ENCODE results near the gene RALA.

The RALA gene

GRCh38 chr7:39693812-39694211 lies 70.4 kb downstream of the RALA start:
- Histone ChIP-seq H3K27me3 (ENCODE audit: control insufficient read depth in 1 of 2, insufficient read depth in 2 of 2, low read length in 2 of 2) (no peaks in the 10 kb centered on the region), H3K4me1 (ENCODE audit: insufficient read depth, low read length) (peaks cover 10% of the 10 kb centered on the region), H3K9ac (ENCODE audit: low read length) (no peak overlapping the region), H3K9me3 (ENCODE audit: low read length) (no peaks in the 10 kb centered on the region), H3K36me3 (ENCODE audit: insufficient read depth, low read length) (peaks cover 16% of the 10 kb centered on the region), H3K4me3 (ENCODE audit: low read depth in 1 of 2, low read length in 2 of 2) (no peak overlapping the region), H3K27ac (ENCODE audit: low read depth, low read length) (no peak overlapping the region)

GRCh38 chr7:39695852-39696586 lies 72.6 kb downstream of the RALA start:
- Histone ChIP-seq H3K9me3 (ENCODE audit: low read length) (no peaks in the 10 kb centered on the region), H3K9ac (ENCODE audit: low read length) (no peak overlapping the region), H3K27ac (ENCODE audit: low read depth, low read length) (no peak overlapping the region), H3K4me1 (ENCODE audit: insufficient read depth, low read length) (peaks cover 10% of the 10 kb centered on the region), H3K27me3 (ENCODE audit: control insufficient read depth in 1 of 2, insufficient read depth in 2 of 2, low read length in 2 of 2) (no peaks in the 10 kb centered on the region), H3K36me3 (ENCODE audit: insufficient read depth, low read length) (peaks cover 7% of the 10 kb centered on the region), H3K4me3 (ENCODE audit: low read depth in 1 of 2, low read length in 2 of 2) (no peak overlapping the region)

GRCh38 chr7:39696631-39697030 lies 73.3 kb downstream of the RALA start:
- Histone ChIP-seq H3K4me1 (ENCODE audit: insufficient read depth, low read length) (peaks cover 10% of the 10 kb centered on the region), H3K4me3 (ENCODE audit: low read depth in 1 of 2, low read length in 2 of 2) (no peak overlapping the region), H3K9ac (ENCODE audit: low read length) (no peak overlapping the region), H3K36me3 (ENCODE audit: insufficient read depth, low read length) (peaks cover 7% of the 10 kb centered on the region), H3K27me3 (ENCODE audit: control insufficient read depth in 1 of 2, insufficient read depth in 2 of 2, low read length in 2 of 2) (no peaks in the 10 kb centered on the region), H3K27ac (ENCODE audit: low read depth, low read length) (no peak overlapping the region), H3K9me3 (ENCODE audit: low read length) (no peaks in the 10 kb centered on the region)

GRCh38 chr7:39697483-39697882 lies 74.1 kb downstream of the RALA start:
- Histone ChIP-seq H3K36me3 (ENCODE audit: insufficient read depth, low read length) (peaks cover 7% of the 10 kb centered on the region), H3K27ac (ENCODE audit: low read depth, low read length) (no peak overlapping the region), H3K27me3 (ENCODE audit: control insufficient read depth in 1 of 2, insufficient read depth in 2 of 2, low read length in 2 of 2) (no peaks in the 10 kb centered on the region), H3K9me3 (ENCODE audit: low read length) (no peaks in the 10 kb centered on the region), H3K4me1 (ENCODE audit: insufficient read depth, low read length) (peaks cover 10% of the 10 kb centered on the region), H3K9ac (ENCODE audit: low read length) (no peak overlapping the region), H3K4me3 (ENCODE audit: low read depth in 1 of 2, low read length in 2 of 2) (no peak overlapping the region)

GRCh38 chr7:39700165-39700564 lies 76.8 kb downstream of the RALA start:
- H3K36me3 ChIP-seq (ENCODE audit: insufficient read depth, low read length): peaks cover 7% of the 10 kb centered on the region
- H3K4me1 ChIP-seq (ENCODE audit: insufficient read depth, low read length): peaks cover 10% of the 10 kb centered on the region
- no peak overlapping the region for H3K9ac ChIP-seq (ENCODE audit: low read length)
- H3K9me3 ChIP-seq (ENCODE audit: low read length): no peaks in the 10 kb centered on the region
- no peaks in the 10 kb centered on the region for H3K27me3 ChIP-seq (ENCODE audit: control insufficient read depth in 1 of 2, insufficient read depth in 2 of 2, low read length in 2 of 2)
- H3K4me3 ChIP-seq (ENCODE audit: low read depth in 1 of 2, low read length in 2 of 2): no peak overlapping the region
- H3K27ac ChIP-seq (ENCODE audit: low read depth, low read length): no peak overlapping the region

GRCh38 chr7:39700932-39701331 lies 77.6 kb downstream of the RALA start:
- Histone ChIP-seq H3K4me3 (ENCODE audit: low read depth in 1 of 2, low read length in 2 of 2) (no peak overlapping the region), H3K9ac (ENCODE audit: low read length) (no peak overlapping the region), H3K9me3 (ENCODE audit: low read length) (no peaks in the 10 kb centered on the region), H3K4me1 (ENCODE audit: insufficient read depth, low read length) (peaks cover 10% of the 10 kb centered on the region), H3K27me3 (ENCODE audit: control insufficient read depth in 1 of 2, insufficient read depth in 2 of 2, low read length in 2 of 2) (no peaks in the 10 kb centered on the region), H3K36me3 (ENCODE audit: insufficient read depth, low read length) (peaks cover 7% of the 10 kb centered on the region), H3K27ac (ENCODE audit: low read depth, low read length) (no peak overlapping the region)

GRCh38 chr7:39702133-39702532 lies 78.8 kb downstream of the RALA start:
- H3K27me3 ChIP-seq (ENCODE audit: control insufficient read depth in 1 of 2, insufficient read depth in 2 of 2, low read length in 2 of 2): no peaks in the 10 kb centered on the region
- peaks cover 7% of the 10 kb centered on the region for H3K4me1 ChIP-seq (ENCODE audit: insufficient read depth, low read length)
- no peak overlapping the region for H3K9ac ChIP-seq (ENCODE audit: low read length)
- no peak overlapping the region for H3K27ac ChIP-seq (ENCODE audit: low read depth, low read length)
- H3K36me3 ChIP-seq (ENCODE audit: insufficient read depth, low read length): peaks cover 7% of the 10 kb centered on the region
- H3K4me3 ChIP-seq (ENCODE audit: low read depth in 1 of 2, low read length in 2 of 2): no peak overlapping the region
- H3K9me3 ChIP-seq (ENCODE audit: low read length): no peaks in the 10 kb centered on the region

- Histone ChIP-seq H3K27ac (ENCODE audit: low read depth, low read length) (no peak overlapping the region), H3K27me3 (ENCODE audit: control insufficient read depth in 1 of 2, insufficient read depth in 2 of 2, low read length in 2 of 2) (no peaks in the 10 kb centered on the region), H3K4me3 (ENCODE audit: low read depth in 1 of 2, low read length in 2 of 2) (no peak overlapping the region), H3K4me1 (ENCODE audit: insufficient read depth, low read length) (no peaks in the 10 kb centered on the region), H3K9me3 (ENCODE audit: low read length) (no peaks in the 10 kb centered on the region), H3K9ac (ENCODE audit: low read length) (no peak overlapping the region), H3K36me3 (ENCODE audit: insufficient read depth, low read length) (no peaks in the 10 kb centered on the region)
Measured at GRCh38 chr7:39703144-39703543, 79.8 kb downstream of the RALA start.

- Histone ChIP-seq H3K27ac (ENCODE audit: low read depth, low read length) (no peak overlapping the region), H3K4me3 (ENCODE audit: low read depth in 1 of 2, low read length in 2 of 2) (no peak overlapping the region), H3K27me3 (ENCODE audit: control insufficient read depth in 1 of 2, insufficient read depth in 2 of 2, low read length in 2 of 2) (no peaks in the 10 kb centered on the region), H3K4me1 (ENCODE audit: insufficient read depth, low read length) (peaks cover 9% of the 10 kb centered on the region), H3K36me3 (ENCODE audit: insufficient read depth, low read length) (no peaks in the 10 kb centered on the region), H3K9me3 (ENCODE audit: low read length) (no peaks in the 10 kb centered on the region), H3K9ac (ENCODE audit: low read length) (no peak overlapping the region)
Measured at GRCh38 chr7:39709029-39709428, 85.7 kb downstream of the RALA start.

GRCh38 chr7:39709768-39710311 lies 86.5 kb downstream of the RALA start:
- Histone ChIP-seq H3K27me3 (ENCODE audit: control insufficient read depth in 1 of 2, insufficient read depth in 2 of 2, low read length in 2 of 2) (no peaks in the 10 kb centered on the region), H3K9me3 (ENCODE audit: low read length) (peaks cover 7% of the 10 kb centered on the region), H3K9ac (ENCODE audit: low read length) (no peak overlapping the region), H3K4me1 (ENCODE audit: insufficient read depth, low read length) (peaks cover 9% of the 10 kb centered on the region), H3K36me3 (ENCODE audit: insufficient read depth, low read length) (no peaks in the 10 kb centered on the region), H3K27ac (ENCODE audit: low read depth, low read length) (no peak overlapping the region), H3K4me3 (ENCODE audit: low read depth in 1 of 2, low read length in 2 of 2) (no peak overlapping the region)

GRCh38 chr7:39712751-39713150 lies 89.4 kb downstream of the RALA start:
- H3K4me1 ChIP-seq (ENCODE audit: insufficient read depth, low read length): peaks cover 9% of the 10 kb centered on the region
- H3K9ac ChIP-seq (ENCODE audit: low read length): no peak overlapping the region
- H3K4me3 ChIP-seq (ENCODE audit: low read depth in 1 of 2, low read length in 2 of 2): no peak overlapping the region
- H3K9me3 ChIP-seq (ENCODE audit: low read length): peaks cover 7% of the 10 kb centered on the region
- no peak overlapping the region for H3K27ac ChIP-seq (ENCODE audit: low read depth, low read length)
- no peaks in the 10 kb centered on the region for H3K36me3 ChIP-seq (ENCODE audit: insufficient read depth, low read length)
- H3K27me3 ChIP-seq (ENCODE audit: control insufficient read depth in 1 of 2, insufficient read depth in 2 of 2, low read length in 2 of 2): no peaks in the 10 kb centered on the region
